ENCODE measurements around the gene SLC3A2.

Gene SLC3A2

DNA sequence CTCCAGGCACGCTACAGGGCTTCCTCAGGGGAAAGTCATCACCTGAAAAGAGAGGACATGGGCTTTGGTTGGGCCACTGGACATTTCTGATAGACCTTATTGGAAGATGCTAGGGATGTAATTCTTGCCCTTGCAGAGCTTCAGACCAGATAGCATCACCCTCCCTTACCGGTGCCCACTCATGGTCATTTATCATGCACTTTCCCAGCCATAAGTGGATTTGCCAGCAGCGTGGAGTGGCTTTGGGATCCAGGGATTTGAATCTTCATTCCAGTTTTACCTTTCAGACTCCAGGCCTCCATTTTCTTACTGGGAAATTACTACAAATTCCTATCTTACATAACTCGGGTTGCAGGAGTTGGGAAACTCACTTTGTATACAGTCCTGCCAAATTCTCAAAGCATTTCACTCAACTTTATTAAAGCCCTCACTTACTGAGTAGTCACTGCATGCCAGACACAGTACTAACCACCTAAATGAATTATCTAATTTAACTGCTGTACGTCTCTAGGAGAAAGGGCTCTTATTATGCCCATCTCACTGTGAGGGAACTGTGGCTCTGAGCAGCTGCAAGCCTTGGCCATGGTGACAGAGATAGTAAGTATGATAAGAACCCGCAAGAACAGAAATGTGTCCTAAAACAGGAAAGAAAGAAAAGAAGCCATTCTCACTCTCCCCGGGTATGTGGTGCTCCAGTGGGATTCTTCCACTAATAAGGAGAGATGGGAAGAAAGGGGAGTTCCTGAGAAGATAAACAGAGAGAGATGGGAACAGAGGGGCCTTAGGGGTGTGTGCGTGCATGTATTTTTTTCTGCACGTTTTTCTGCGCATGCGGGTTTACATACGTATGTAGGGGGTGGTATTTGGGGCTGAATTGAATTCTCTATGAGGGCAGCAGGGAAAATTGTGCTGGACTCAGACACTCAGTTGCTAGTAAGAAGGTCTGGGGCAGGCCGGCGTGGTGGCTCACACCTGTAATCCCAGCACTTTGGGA lies 30.7 kb downstream of the SLC3A2 start:
- no peak for DNase-seq

DNA sequence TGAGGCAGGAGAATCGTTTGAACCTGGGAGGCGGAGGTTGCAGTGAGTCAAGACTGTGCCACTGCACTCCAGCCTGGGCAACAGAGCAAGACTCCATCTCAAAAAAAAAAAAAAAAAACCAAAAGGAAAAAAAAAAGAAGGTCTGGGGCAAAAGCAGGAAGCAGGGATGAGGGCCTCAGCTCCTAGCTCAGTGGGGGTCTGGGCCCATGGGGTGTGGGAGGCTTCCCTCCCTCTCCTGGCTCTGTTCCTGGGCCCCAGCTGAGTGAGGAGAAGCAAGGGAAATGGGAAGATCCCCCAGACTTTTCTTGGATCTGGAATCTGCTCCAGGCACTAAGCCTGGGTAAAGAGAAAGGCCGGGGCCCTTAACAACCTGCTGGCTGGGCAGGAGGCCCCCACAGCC lies 31.6 kb downstream of the SLC3A2 start:
- DNase-seq: no peak

DNA sequence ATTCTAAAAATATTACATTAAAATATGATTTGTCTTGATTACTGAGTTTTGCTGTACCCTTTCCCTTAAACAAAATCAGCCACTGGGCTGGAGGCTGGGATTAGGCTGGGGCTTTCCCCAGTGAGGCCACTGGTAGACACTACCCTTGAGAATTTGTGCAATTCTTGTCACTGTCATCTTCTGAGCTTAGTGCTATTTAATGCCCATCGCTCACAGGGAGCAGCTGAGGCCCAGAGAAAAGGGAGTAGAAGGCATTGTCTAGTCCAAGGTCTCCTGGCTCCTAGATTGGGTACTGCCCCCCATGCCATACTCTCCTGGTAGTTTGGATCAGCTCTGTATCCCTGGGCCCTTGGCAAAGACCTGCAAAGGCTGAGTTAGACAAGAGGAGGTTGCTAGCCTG lies 33.7 kb downstream of the SLC3A2 start:
- no peak for DNase-seq

DNA sequence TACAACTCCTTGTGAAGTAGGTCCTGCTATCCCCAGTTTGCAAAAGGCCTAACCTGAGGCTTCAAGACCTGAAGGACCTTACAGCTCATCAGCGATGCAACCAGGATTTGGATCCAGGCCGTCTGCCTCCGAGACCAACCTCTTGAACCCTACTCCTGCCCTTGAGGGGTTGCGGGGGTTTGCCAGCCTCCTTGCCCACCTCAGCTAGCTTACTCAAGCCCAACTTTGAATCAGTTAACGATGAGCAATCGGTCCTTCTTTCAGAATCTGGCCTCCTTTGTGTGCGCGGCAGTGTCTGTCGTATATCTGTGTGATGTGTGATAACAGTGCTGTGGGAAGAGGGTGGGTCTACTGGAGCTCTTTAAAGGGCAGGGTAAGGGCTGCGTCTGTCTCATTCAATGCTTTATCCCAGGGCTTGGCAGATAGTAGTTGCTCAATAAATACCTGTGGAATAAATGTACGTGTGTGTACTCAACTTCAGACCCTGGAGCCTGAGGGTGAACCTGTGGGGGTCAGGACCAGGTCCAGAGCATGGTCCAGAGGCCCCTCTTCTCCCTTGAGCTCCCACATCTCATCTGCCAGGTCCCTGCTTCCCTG lies 37.3 kb downstream of the SLC3A2 start:
- DNase-seq: no peak

DNA sequence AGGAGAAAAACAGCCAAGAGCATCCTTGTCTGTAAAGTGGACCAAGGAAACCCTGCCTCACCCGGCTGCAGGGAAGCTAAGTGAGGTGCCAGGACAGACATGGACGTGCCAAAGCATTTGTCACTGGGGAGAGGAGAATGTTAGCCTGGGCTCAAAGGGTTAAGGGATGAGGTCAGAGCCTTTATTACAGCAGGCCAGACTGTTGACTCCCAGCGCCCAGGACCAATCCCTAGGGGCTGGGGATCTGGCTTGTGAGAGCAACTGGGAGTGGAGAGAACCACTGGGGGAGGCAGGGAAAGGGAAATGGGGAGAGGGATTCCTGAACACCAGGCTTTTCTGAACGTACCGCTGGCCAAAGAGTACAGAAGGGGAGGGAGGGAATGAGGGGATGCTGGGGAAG lies 37.8 kb downstream of the SLC3A2 start:
- no peak for DNase-seq

DNA sequence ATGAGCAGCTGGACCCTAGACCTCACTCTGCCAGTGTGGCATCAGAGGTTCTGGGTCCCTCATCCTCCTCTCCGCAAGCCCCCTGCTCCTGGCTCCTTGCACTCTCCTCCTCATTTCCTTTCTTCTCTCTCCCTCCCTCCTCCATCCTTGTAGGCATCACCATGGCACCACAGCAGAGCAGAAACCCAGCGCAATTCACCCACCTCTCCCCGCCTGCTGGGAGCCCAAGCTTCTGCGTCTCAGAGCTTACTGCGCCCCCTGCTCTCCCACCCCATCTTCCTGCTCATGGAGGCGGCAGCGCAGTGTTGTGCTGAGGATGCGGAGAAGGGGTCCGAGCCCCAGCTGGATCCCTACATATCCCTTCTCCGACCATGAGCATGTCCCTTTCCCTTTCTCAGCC lies 38.8 kb downstream of the SLC3A2 start:
- DNase-seq: no peak

DNA sequence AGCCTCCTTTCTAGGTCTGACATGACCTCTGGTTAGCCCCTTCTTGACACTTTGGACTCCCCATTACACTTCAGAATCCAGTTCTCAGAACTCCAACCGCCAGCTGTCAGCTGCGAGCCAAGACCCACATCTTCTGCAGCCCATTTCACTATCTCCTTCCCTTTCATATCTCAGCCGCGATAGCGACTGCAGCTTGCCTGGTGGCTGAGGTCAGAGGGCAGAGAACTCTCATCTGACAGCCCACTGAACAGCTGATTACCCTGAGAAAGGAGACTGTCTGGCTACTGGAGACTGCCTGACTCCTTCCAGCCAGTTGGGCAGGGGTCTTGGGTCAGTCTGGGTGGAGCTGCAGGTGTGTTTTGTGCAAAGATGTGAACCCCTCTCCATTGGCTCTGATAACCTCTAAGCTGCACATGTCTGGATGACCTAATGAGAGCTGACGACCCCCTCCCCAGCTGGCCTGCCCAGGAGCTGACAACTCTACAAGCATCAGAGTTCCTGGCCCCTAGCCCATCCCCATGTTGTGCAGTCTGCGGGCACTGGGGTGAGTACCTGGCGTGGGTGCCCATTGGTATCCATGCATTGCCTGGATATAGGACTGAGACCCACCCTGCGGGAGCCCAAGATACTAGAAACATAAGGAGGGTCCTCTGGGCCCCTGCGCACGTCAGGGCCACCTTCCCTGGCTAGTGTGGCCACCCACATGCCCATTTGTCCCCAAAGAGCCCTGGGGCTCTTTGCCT lies 39.4 kb downstream of the SLC3A2 start:
- DNase-seq: no peak

DNA sequence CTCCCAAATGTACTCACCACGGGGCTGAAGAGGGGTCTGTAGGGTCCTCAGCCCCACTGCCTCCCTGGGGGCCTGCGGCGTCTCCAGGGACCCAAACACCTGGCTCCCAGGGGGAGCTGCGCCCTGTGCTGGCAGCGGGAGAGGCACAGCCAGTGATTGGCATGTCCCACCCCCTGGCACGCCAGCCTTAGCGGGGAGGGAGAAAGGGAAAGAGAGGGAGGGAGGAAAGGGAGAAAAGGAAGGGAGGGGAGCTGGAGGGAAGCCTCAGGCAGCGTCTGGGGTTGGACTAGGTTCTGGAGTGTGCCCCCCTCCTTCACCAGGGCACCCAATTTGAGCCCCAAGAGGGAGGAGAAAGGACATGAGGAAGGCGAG lies 40.5 kb downstream of the SLC3A2 start, which contains the start of gene CHRM1:
TSS of gene CHRM1 (minus strand) at position 163 of the 372 bp plus-strand sequence. CDS start 10,263 bp downstream, outside the sequence.
- DNase-seq: no peak

DNA sequence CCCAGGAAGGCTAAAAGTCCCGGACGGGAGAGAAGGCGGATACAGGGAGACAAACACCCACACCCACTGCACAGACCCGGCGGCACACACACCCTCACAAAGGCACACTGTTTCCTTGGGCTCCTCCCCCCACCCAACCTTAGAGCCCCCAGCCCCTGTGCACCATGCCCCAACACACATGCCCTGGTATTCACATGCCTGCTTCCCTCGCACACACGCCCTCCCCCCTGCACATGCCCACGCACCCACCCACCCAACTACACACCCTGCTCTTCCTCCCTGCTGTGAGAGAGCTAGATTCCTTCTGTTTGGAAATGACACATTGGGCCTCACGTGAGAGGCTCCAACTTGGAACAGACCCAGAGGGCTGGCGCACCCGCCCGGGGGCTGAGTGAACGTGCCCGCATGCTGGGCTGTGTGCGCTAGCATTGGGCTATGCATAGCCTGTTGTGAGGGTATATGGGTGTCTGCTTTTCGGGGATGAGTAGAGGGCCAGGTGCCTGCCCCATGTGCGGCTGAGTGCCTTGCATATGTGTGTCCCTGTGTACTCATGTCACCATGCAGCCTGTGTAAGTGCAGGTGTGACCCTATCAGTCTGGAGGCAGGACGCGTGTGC lies 41.0 kb downstream of the SLC3A2 start:
- DNase-seq: no peak

DNA sequence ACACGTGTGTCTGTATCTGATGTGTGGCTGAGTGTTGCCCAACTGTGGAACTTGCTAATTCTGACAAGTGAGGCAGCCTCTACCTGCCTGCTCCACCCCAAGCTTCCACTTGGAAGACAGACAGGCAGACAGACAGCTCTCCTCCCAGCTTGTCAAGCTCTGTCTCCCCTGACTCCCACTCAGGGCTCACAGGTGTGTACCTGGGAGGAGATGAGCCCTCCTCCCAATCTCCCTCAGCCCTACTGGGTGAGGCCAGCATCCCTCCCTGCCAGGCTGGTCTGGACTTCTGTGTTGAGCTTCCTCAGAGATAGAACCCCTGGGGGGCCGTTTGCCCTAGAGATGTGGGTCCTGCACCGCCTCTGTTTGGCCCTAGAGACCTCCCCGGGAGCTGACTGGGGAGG lies 41.5 kb downstream of the SLC3A2 start:
- no peak for DNase-seq

DNA sequence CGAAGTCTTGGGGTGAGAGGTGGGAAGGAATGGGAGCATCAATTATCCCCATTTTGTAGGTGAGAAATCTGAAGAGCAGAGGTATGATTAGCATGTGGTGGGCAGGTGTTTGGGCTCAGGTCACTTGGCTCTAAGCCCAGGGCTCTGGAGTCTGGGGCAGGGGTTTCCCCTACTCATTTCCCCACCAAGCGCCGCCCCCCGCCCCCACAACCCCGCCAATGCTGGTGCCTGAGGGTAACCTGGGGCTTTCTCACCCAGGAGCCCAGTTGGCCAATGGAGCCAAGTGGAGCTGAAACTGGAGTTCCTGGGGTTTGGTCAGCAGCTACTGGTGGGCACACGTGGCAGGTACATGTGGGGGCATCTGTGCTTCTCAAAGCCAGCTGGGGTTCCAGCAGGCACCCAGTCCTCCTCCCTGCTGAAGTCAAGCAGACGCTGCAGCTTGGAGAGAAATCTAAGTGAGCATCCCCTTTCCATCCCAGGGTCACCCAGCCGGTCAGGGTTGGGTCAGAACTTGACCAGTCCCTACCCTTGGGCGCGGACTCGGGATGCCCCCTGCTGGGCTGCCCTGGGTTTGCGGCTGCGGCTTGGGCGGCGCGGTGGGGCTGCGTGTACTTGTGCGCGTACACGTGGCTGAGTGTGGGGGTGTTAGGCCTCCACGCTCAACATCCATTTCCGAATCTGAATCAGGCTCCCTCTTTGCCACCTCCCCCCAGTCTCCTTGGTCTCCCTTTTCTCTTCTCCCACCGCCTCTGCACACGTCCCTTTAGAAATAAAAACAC lies 42.1 kb downstream of the SLC3A2 start:
- DNase-seq: no peak

DNA sequence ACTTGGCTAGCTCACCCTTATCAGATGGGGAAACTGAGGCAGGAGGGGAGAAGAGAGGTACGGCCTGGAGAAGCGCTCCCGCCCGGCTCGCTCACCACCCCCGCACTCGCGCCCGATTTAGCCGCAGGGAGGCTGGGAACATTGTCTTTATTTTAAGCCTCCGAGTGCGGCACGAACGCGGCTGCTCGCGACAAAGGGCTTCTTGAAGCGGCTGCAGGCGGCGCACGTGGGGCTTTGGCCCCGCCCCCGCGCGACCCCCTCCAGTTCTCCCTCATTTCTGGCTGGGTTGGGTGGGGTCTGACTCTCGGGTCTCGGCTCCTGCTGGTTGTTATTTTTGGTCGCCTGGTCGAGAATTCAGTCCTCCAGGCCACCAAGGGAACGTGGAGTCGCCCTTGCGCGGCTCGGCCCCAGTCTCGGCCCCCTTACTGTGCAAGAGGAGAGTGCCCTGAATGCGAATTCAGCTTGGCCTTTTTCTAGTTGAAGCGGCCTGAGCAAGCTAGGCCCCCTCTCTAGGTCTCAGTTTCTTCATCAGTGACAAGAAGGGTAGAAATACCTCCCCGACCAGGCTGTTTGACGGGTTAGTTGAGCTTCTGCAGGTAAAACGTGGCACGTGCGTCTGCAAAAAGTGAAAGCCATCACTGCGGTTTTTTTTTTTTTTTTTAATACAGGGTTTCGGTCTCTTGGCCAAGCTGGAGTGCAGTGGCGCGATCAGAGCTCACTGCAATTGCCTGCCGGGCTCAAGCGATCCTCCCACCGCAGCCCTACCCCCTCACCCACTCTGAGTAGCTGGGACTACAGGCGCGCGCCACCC lies 43.1 kb downstream of the SLC3A2 start:
- DNase-seq: no peak

DNA sequence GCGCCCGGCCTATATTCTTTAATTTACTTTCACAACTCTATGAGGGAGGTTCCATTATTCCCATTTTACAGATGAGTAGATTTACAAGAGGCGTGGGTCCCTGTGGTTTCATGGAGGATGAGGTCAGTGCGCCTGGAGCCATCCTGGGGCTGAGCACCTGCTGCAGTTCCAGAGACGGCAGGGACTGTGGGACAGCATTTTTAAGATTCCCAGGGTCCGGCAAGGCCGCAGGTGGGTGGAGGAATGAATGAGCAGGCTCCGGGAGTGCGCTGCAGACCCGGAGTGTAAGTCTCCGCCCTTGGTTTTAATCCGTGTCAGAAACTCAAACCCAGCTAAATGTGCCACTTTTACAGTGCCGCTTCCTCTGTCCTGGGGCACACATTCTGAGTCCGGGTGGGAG lies 44.6 kb downstream of the SLC3A2 start:
- DNase-seq: no peak

DNA sequence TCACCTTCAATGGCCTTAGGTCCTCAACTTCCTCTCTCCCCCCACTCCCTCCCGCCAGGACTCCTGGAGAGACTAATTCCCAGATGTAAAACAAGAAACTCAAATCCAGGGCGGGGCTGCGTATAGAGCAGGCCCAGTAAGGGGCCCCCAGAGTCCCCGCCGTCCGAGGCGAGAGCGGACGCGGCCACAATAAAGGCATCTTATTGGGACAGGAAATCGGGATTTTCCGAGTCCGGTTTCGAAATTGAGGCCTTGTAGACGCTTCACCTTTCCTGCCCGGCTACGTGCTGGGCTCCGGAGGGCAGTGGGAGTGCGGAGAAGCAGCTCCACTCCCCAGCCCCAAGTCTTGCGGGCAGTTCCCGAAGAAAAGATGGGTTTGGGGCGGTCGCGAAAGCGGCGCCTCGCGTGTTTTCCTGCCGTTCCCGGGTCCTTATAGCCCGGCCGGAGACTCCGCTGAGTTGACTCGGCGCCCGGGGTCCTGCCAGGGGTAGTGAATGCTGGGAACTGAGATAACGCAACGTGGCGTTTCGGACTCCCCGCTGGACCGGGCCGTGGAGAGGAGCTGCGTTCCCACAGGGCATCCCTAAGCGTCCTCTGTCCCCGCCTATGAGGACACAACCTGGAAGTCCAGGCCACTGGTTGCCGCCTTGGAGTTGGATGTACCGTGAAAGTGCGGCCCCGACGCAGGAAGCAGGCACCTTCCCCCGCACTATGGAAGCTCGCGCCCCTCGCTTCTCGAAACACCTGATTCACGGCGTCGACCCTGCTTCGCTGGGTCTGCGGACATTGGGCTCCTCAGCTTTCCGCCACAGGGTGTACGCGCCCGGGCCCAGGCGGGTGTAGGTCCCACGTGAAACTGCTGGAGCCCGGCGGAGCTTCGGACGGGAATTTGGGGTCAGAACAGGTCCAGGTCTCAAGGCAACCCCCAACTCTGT lies 45.3 kb downstream of the SLC3A2 start:
- DNase-seq: no peak

DNA sequence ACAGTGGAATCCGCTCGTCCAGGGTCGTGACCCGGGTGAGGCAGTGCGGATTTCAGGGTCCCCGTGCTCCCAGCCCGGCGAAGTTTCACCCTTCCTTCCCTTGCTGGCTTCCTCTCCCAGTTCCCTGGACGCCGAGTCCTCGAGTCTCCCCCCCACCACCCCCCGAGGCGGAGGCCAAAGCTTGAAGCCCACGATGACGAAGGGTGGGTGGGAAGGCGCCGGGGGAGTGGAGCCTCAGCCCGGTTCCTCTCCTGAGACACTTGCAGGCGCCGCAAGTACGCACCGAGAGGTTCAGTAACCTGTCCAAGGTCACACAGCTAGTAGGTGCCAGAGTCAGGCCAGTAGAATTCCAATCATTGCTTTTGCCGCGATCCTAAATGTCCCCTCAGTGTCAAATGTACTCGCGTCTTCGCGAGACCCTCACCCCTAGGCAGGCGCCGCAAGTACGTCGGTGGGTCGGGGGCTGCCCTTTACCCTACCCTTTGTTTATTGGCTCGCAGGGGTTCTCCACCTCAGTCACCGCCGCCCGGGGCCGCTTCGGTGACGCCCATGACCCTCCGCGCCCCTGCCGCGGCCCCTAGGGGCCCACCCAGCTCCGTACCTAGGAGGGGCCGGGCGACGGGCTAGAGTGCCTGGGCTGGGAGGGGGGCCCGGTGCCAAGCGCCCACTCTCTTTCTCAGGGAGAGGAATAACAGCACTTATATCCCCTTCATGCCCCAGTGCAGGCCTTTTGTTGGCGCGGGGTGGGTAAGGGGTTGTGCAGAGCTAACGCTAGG lies 46.2 kb downstream of the SLC3A2 start:
- DNase-seq: no peak

DNA sequence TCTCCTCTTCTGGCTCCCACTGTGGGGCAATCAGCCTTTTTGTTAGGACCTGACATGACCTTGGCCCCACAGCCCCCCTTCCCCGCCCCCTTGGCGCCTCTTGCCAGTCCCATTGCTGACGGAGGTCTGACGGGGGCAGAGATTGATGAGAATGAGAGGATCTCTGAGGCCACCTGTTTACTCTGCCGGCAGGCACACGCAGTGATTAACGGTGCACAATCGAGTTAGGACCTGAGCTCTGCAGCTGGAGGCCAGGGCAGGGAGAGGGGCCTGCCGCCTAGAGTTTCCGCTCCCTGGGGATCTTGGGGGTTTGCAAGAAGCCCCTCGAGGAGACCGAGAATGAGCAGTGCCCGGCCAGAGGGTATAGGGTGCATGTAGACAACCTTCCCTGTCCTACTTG lies 47.3 kb downstream of the SLC3A2 start:
- no peak for DNase-seq

DNA sequence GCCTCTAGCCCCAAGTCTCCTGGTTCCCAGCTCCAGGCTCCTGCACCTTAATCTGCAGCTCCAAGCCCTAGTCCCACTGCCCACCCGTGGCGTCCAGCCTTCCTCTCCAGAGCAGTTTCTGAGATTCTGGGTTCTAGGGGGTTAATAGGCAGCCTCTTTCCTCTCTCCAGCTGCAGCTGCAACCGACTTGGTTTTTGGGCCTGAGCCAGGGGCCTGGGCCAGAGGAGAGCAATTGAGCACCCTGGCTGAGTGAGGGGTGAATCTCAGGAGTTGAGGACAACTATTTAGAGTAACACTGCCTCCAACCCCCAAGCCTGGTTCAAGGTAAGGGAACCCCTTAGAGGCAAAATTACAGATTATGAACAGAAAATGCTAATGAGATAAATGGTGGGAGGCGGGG lies 49.5 kb downstream of the SLC3A2 start:
- DNase-seq: no peak

DNA sequence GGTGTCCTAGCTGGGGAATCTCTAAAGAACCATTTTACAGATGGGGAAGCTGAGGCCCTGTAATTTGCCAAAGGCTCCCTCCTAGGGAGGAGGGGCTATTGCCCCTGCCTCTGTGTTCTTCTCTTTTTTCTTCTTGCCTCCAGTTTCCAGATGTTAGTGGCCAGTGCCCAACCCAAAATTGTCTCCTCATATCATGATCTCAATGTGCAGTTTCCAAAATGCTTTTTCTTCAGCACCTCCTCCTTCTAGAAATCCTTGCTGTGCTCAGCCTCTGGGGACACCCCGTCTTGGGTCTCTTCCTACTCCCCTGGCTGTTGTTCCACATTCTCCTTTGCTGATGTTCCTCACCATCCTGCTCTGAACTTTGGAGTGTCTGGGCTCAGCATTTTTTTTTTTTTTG lies 50.0 kb downstream of the SLC3A2 start:
- no peak for DNase-seq
